HG03442 (cell line): ENCODE results near the gene ADGRG7.

Experiments
- ATAC-seq: cut with Tn5 transposase; IDR thresholded peaks from one replicate; pipeline ENCODE4 v1.9.1; 2021; ENCODE audit warnings: mild to moderate bottlenecking, moderate library complexity; ENCODE audit not compliant: unreplicated experiment

Gene ADGRG7

GRCh38 chr3:100697172-100697571 is 87.8 kb downstream of the ADGRG7 start:
- ATAC-seq: no peak

- ATAC-seq: no peak
Observed at GRCh38 chr3:100697723-100698285, 88.4 kb downstream of the ADGRG7 start.

GRCh38 chr3:100698736-100699135 is 89.3 kb downstream of the ADGRG7 start:
- no peak for ATAC-seq

GRCh38 chr3:100700708-100701107 is 91.3 kb downstream of the ADGRG7 start:
- ATAC-seq: no peak

- ATAC-seq: no peak
Observed at GRCh38 chr3:100702082-100702979, 92.9 kb downstream of the ADGRG7 start.

- ATAC-seq: no peak
Observed at GRCh38 chr3:100702980-100703345, 93.6 kb downstream of the ADGRG7 start.

GRCh38 chr3:100703865-100704264 is 94.5 kb downstream of the ADGRG7 start:
- no peak for ATAC-seq

GRCh38 chr3:100706365-100706764 is 97.0 kb downstream of the ADGRG7 start:
- no peak for ATAC-seq

GRCh38 chr3:100708644-100708988 is 99.2 kb downstream of the ADGRG7 start:
- ATAC-seq: no peak

GRCh38 chr3:100708989-100709841 is 99.8 kb downstream of the ADGRG7 start, which contains the start of gene TFG:
TSS of gene TFG (plus strand) at chr3:100709494. CDS start at chr3:100713686, 4,192 bp downstream.
- ATAC-seq: peak; percentile 93

GRCh38 chr3:100709842-100710260 is 100.5 kb downstream of the ADGRG7 start:
- ATAC-seq: no peak

- ATAC-seq: peak; percentile 40
Observed at GRCh38 chr3:100710261-100710968, 101.0 kb downstream of the ADGRG7 start.

GRCh38 chr3:100715176-100715575 is 105.8 kb downstream of the ADGRG7 start:
- no peak for ATAC-seq

GRCh38 chr3:100717063-100717462 is 107.7 kb downstream of the ADGRG7 start:
- no peak for ATAC-seq

- no peak for ATAC-seq
Observed at GRCh38 chr3:100717637-100718487, 108.5 kb downstream of the ADGRG7 start.

GRCh38 chr3:100719136-100719535 is 109.7 kb downstream of the ADGRG7 start:
- no peak for ATAC-seq

GRCh38 chr3:100720426-100720825 is 111.0 kb downstream of the ADGRG7 start:
- ATAC-seq: no peak

- ATAC-seq: no peak
Observed at GRCh38 chr3:100725935-100726513, 116.6 kb downstream of the ADGRG7 start.

- no peak for ATAC-seq
Observed at GRCh38 chr3:100726706-100727105, 117.3 kb downstream of the ADGRG7 start.

GRCh38 chr3:100730524-100730923 is 121.1 kb downstream of the ADGRG7 start:
- ATAC-seq: no peak
